SK-N-SH (cell line): Measurements from ENCODE around the gene CDKN2B-AS1. TPM values are rescaled to one million over a fixed set of nuclear protein-coding genes. Genes with fewer than 3 reads are reported as not detected.
A peak's percentile ranks its signal among the peaks of the same experiment; 100 is the strongest.

ENCODE experiments used
- CTCF ChIA-PET: fragments of 300-600, 350-600 bp; formaldehyde crosslinking; extraction: SDS; loops from one replicate; lab custom pipeline; 2021; lab: Yijun Ruan, JAX
- POLR2A ChIA-PET: fragments of 350-600 bp; sonication (Branson Sonifier 250); formaldehyde crosslinking; extraction: SDS; loops from one replicate; lab custom pipeline; 2020; ENCODE audit warnings: antibody characterized with exemption, inconsistent platforms; lab: Yijun Ruan, JAX
- DNase-seq: peaks from one replicate; pipeline ENCODE4 v3.0.0; 2012
- H2AFZ ChIP-seq: fragments of 200-600 bp; sonication (generic); 2 replicates; pipeline ENCODE4 v1.8.1; 2016; ENCODE audit warnings: antibody characterized with exemption, mild to moderate bottlenecking, low read depth
- H3F3A ChIP-seq: fragments of 200-600 bp; sonication (generic); replicated peaks from 2 replicates; pipeline ENCODE3; 2016; ENCODE audit warnings: antibody characterized with exemption, mild to moderate bottlenecking; ENCODE audit not compliant: insufficient read depth
- H3K27ac ChIP-seq, 2 experiments: fragments of 200-500 bp in 1 of 2; fragments of 200-600 bp in 1 of 2; sonication (Bioruptor generic) in 1 of 2; sonication (generic), shearing (Covaris generic) in 1 of 2; 2 replicates each; pipeline versions ENCODE4 v1.5.1 to v1.6.1; 2014 to 2016; ENCODE audit warnings: low read depth in 2 of 2, inconsistent platforms in 1 of 2, low read length in 1 of 2, mild to moderate bottlenecking in 1 of 2, mixed read lengths in 1 of 2
- H3K27me3 ChIP-seq: fragments of 200-600 bp; sonication (generic), shearing (Covaris generic); 2 replicates; pipeline ENCODE4 v1.6.1; 2016; ENCODE audit warnings: mixed run types; ENCODE audit not compliant: insufficient read depth
- H3K36me3 ChIP-seq, 2 experiments: fragments of 200-500 bp in 1 of 2; fragments of 200-600 bp in 1 of 2; sonication (Bioruptor generic) in 1 of 2; sonication (generic) in 1 of 2; replicated peaks in 1 of 2; 2 replicates each; pipeline versions ENCODE3 to v1.5.1; 2014 to 2016; ENCODE audit warnings: low read length in 1 of 2, mild to moderate bottlenecking in 1 of 2; ENCODE audit not compliant: insufficient read depth in 2 of 2, control insufficient read depth in 1 of 2
- H3K4me1 ChIP-seq, 2 experiments: fragments of 200-500 bp in 1 of 2; fragments of 200-600 bp in 1 of 2; sonication (Bioruptor generic) in 1 of 2; sonication (generic), shearing (Covaris generic) in 1 of 2; 2 replicates each; pipeline versions ENCODE4 v1.5.1 to v1.6.1; 2014 to 2016; ENCODE audit warnings: low read depth in 1 of 2, low read length in 1 of 2, mixed run types in 1 of 2; ENCODE audit not compliant: insufficient read depth in 2 of 2, control insufficient read depth in 1 of 2
- H3K4me2 ChIP-seq: fragments of 200-600 bp; sonication (generic), shearing (Covaris generic); 2 replicates; pipeline ENCODE4 v1.6.1; 2017; ENCODE audit warnings: mixed run types
- H3K4me3 ChIP-seq, 2 experiments: fragments of 200-500 bp in 1 of 2; fragments of 200-600 bp in 1 of 2; sonication (Bioruptor generic) in 1 of 2; sonication (generic), shearing (Covaris generic) in 1 of 2; 2 replicates each; pipeline versions ENCODE4 v1.5.1 to v1.8.1; 2014 to 2016; ENCODE audit warnings: low read depth in 2 of 2, inconsistent platforms in 1 of 2, low read length in 1 of 2, mild to moderate bottlenecking in 1 of 2, mixed read lengths in 1 of 2, moderate library complexity in 1 of 2
- H3K79me2 ChIP-seq: fragments of 200-600 bp; sonication (generic); 2 replicates; pipeline ENCODE4 v1.8.1; 2017; ENCODE audit warnings: mild to moderate bottlenecking; ENCODE audit not compliant: insufficient read depth
- H3K9ac ChIP-seq: fragments of 200-600 bp; sonication (generic); 2 replicates; pipeline ENCODE4 v1.6.1; 2017; ENCODE audit warnings: mixed run types
- H3K9me2 ChIP-seq: fragments of 200-600 bp; sonication (generic); 2 replicates; pipeline ENCODE4 v1.6.1; 2017; ENCODE audit warnings: mixed run types
- H3K9me3 ChIP-seq: fragments of 200-600 bp; sonication (generic); 2 replicates; pipeline ENCODE4 v1.6.1; 2017; ENCODE audit warnings: mixed run types, mild to moderate bottlenecking, moderate library complexity
- H4K20me1 ChIP-seq: fragments of 200-600 bp; sonication (generic); 2 replicates; pipeline ENCODE4 v1.6.1; 2017; ENCODE audit warnings: mild to moderate bottlenecking, mixed run types; ENCODE audit not compliant: insufficient read depth
- CHD2 ChIP-seq: fragments of 150-350 bp; IDR thresholded peaks from 2 replicates; pipeline ENCODE4 v1.6.1; 2018; ENCODE audit warnings: low read length; ENCODE audit not compliant: partially characterized antibody
- ELF1 ChIP-seq: IDR thresholded peaks from 2 replicates; pipeline ENCODE4 v1.4.0; 2012
- EP300 ChIP-seq, 2 experiments: IDR thresholded peaks; 2 replicates each; pipeline versions ENCODE4 v1.4.0 to v1.6.1; 2012; ENCODE audit warnings: borderline replicate concordance in 1 of 2, low read depth in 1 of 2, low read length in 1 of 2
- EZH2phosphoT487 ChIP-seq: fragments of 200-600 bp; sonication (generic); IDR thresholded peaks from 2 replicates; pipeline ENCODE4 v1.6.1; 2017; ENCODE audit warnings: low read depth, mixed run types, mild to moderate bottlenecking, antibody characterized with exemption, moderate library complexity, borderline replicate concordance
- FOXM1 ChIP-seq: IDR thresholded peaks from 2 replicates; pipeline ENCODE4 v1.4.0; 2012; ENCODE audit warnings: low read depth, mild to moderate bottlenecking
- GATA2 ChIP-seq: sonication (generic); formaldehyde crosslinking; IDR thresholded peaks from 2 replicates; pipeline ENCODE4 v1.5.0; 2020; ENCODE audit warnings: mild to moderate bottlenecking, missing genetic modification reagents
- MAX ChIP-seq: IDR thresholded peaks from 2 replicates; pipeline ENCODE4 v1.4.0; 2012; ENCODE audit warnings: low read depth
- MEF2A ChIP-seq: IDR thresholded peaks from 2 replicates; pipeline ENCODE4 v1.4.0; 2012; ENCODE audit warnings: low read depth, borderline replicate concordance
- MXI1 ChIP-seq: IDR thresholded peaks from 2 replicates; pipeline ENCODE4 v1.6.1; 2012; ENCODE audit warnings: mild to moderate bottlenecking, low read depth, low read length, improper control_type of control experiment
- NFIC ChIP-seq: IDR thresholded peaks from 2 replicates; pipeline ENCODE4 v1.4.0; 2012; ENCODE audit warnings: borderline replicate concordance
- NRF1 ChIP-seq: IDR thresholded peaks from 2 replicates; pipeline ENCODE4 v1.6.1; 2012; ENCODE audit warnings: low read depth, mild to moderate bottlenecking, low read length
- PBX3 ChIP-seq: IDR thresholded peaks from 2 replicates; pipeline ENCODE4; 2012
- POLR2AphosphoS5 ChIP-seq: IDR thresholded peaks from 2 replicates; pipeline ENCODE4 v1.6.1; 2012; ENCODE audit warnings: low read depth, low read length
- RFX5 ChIP-seq: IDR thresholded peaks from 2 replicates; pipeline ENCODE4 v1.6.1; 2012; ENCODE audit warnings: mild to moderate bottlenecking, improper control_type of control experiment, low read length
- SMC3 ChIP-seq: IDR thresholded peaks from 2 replicates; pipeline ENCODE4 v1.6.1; 2012; ENCODE audit warnings: low read depth, low read length, improper control_type of control experiment
- USF1 ChIP-seq: IDR thresholded peaks from 2 replicates; pipeline ENCODE4 v1.4.0; 2012; ENCODE audit warnings: low read depth, borderline replicate concordance
- YY1 ChIP-seq: IDR thresholded peaks from 2 replicates; pipeline ENCODE4 v1.4.0; 2012; ENCODE audit warnings: low read depth, mild to moderate bottlenecking
- WGBS: methylation state at CpG from one replicate; pipeline ENCODE4 v1.1.6; 2017; ENCODE audit warnings: low lambda C conversion rate; 5-methylcytosine and 5-hydroxymethylcytosine counted together
- polyA plus RNA-seq, 3 experiments: library from polyadenylated mRNA; depleted of rRNA; stranded (reverse); fragments of >200 nt; gene quantifications; 2 replicates each; pipeline ENCODE4 v1.2.3, GENCODE V29; 2012
- TF ChIP-seq, protein P1 (sequence below): IDR thresholded peaks from 2 replicates; pipeline ENCODE4 v1.6.1; 2012; ENCODE audit warnings: mild to moderate bottlenecking, low read depth, low read length, moderate library complexity
- TF ChIP-seq, protein P2 (sequence below): fragments of 200-600 bp; sonication (generic); IDR thresholded peaks from 2 replicates; pipeline ENCODE4 v1.6.1; 2017; ENCODE audit warnings: antibody characterized with exemption, mild to moderate bottlenecking, moderate library complexity
- TF ChIP-seq, protein P3 (sequence below): fragments of 150-350 bp; IDR thresholded peaks from 2 replicates; pipeline ENCODE4 v1.6.1; 2017; ENCODE audit warnings: antibody characterized with exemption, low read length, low read depth, borderline replicate concordance

The CDKN2B-AS1 gene
- polyA plus RNA-seq, 1 of the 3 experiments (the other 2 are of a cell fraction): 0.25 TPM

- Histone ChIP-seq H3K27me3 (no peaks in the 10 kb centered on the region; the same call in 1 of the 2 replicates), H3K9ac (peak within 1 kb of the TSS; percentile 77), H2AFZ (peak within 1 kb of the TSS; percentile 93), H3K27ac (peak within 1 kb of the TSS; percentile 64 to 90), H3K9me3 (no peaks in the 10 kb centered on the region), H3K4me1 (peaks cover 0 to 16% of the 10 kb centered on the region in 2 experiments; a peak in 2 of 4 replicates), H3K4me2 (peak within 1 kb of the TSS; percentile 90), H4K20me1 (no peaks in the 10 kb centered on the region), H3K4me3 (peak within 1 kb of the TSS; percentile 79 to 82), H3K9me2 (no peaks in the 10 kb centered on the region), H3K79me2 (no peaks in the 10 kb centered on the region; the same call in 1 of the 2 replicates), H3F3A (peaks cover 9% of the 10 kb centered on the region), H3K36me3 (peaks cover 0 to 4% of the 10 kb centered on the region in 2 experiments)
- peak; percentile 97 for DNase-seq
- CTCF ChIA-PET: interaction anchor here (0.6 to 5.8 kb wide), 39 partner anchors 9 to 1817 kb away, joined by 3 to 109 read pairs (median 6); partner anchors contain the start of genes CDKN2A, CDKN2B-AS1, ELAVL2 and MTAP
- POLR2A ChIA-PET: interaction anchor here (0.7 to 1.4 kb wide), 3 partner anchors 14 to 39 kb away, joined by 3 read pairs; partner anchors contain the start of genes CDKN2A and CDKN2B-AS1
- 1% methylated on average over 27 of the region's 86 CpGs for WGBS
- TF ChIP-seq, protein P1, sequence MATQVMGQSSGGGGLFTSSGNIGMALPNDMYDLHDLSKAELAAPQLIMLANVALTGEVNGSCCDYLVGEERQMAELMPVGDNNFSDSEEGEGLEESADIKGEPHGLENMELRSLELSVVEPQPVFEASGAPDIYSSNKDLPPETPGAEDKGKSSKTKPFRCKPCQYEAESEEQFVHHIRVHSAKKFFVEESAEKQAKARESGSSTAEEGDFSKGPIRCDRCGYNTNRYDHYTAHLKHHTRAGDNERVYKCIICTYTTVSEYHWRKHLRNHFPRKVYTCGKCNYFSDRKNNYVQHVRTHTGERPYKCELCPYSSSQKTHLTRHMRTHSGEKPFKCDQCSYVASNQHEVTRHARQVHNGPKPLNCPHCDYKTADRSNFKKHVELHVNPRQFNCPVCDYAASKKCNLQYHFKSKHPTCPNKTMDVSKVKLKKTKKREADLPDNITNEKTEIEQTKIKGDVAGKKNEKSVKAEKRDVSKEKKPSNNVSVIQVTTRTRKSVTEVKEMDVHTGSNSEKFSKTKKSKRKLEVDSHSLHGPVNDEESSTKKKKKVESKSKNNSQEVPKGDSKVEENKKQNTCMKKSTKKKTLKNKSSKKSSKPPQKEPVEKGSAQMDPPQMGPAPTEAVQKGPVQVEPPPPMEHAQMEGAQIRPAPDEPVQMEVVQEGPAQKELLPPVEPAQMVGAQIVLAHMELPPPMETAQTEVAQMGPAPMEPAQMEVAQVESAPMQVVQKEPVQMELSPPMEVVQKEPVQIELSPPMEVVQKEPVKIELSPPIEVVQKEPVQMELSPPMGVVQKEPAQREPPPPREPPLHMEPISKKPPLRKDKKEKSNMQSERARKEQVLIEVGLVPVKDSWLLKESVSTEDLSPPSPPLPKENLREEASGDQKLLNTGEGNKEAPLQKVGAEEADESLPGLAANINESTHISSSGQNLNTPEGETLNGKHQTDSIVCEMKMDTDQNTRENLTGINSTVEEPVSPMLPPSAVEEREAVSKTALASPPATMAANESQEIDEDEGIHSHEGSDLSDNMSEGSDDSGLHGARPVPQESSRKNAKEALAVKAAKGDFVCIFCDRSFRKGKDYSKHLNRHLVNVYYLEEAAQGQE: no peak
- TF ChIP-seq YY1: no peak
- no peak for TF ChIP-seq RFX5
- TF ChIP-seq NFIC: no peak
- peak; percentile 59 for TF ChIP-seq SMC3
- TF ChIP-seq USF1: peak; percentile 59; the same call in 1 of the 2 replicates
- no peak for TF ChIP-seq ELF1
- peak; percentile 77 for TF ChIP-seq MXI1
- TF ChIP-seq NRF1: peak; percentile 85
- TF ChIP-seq MAX: peak; percentile 9; the same call in 1 of the 2 replicates
- peak; percentile 68 for TF ChIP-seq POLR2AphosphoS5
- no peak for TF ChIP-seq EZH2phosphoT487
- no peak for TF ChIP-seq MEF2A
- TF ChIP-seq, protein P2, sequence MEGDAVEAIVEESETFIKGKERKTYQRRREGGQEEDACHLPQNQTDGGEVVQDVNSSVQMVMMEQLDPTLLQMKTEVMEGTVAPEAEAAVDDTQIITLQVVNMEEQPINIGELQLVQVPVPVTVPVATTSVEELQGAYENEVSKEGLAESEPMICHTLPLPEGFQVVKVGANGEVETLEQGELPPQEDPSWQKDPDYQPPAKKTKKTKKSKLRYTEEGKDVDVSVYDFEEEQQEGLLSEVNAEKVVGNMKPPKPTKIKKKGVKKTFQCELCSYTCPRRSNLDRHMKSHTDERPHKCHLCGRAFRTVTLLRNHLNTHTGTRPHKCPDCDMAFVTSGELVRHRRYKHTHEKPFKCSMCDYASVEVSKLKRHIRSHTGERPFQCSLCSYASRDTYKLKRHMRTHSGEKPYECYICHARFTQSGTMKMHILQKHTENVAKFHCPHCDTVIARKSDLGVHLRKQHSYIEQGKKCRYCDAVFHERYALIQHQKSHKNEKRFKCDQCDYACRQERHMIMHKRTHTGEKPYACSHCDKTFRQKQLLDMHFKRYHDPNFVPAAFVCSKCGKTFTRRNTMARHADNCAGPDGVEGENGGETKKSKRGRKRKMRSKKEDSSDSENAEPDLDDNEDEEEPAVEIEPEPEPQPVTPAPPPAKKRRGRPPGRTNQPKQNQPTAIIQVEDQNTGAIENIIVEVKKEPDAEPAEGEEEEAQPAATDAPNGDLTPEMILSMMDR: peak; percentile 93
- no peak for TF ChIP-seq CHD2
- TF ChIP-seq, protein P3, sequence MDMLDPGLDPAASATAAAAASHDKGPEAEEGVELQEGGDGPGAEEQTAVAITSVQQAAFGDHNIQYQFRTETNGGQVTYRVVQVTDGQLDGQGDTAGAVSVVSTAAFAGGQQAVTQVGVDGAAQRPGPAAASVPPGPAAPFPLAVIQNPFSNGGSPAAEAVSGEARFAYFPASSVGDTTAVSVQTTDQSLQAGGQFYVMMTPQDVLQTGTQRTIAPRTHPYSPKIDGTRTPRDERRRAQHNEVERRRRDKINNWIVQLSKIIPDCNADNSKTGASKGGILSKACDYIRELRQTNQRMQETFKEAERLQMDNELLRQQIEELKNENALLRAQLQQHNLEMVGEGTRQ: peak; percentile 52; the same call in 1 of the 2 replicates
- TF ChIP-seq GATA2 (CRISPR knock-in tag): no peak; the same call in 1 of the 2 replicates
- TF ChIP-seq FOXM1: peak; percentile 33; the same call in 1 of the 2 replicates
- TF ChIP-seq PBX3: no peak
- no peak for TF ChIP-seq EP300 (IDR thresholded peaks at IDR 0.05; ENCODE audit: borderline replicate concordance in 1 of 2, low read depth in 1 of 2, low read length in 1 of 2)
Measured at GRCh38 chr9:22008717-22009505, 14.3 kb downstream of the CDKN2B-AS1 start, which contains the start of gene CDKN2B. CDKN2B (minus strand) TSS chr9:22009305; CDS start chr9:22008953, 352 bp downstream.
